AG04449 (cell line): Measurements from ENCODE around the gene MEGF8.

ENCODE experiments used
- CTCF ChIA-PET: fragments of 350-600 bp; formaldehyde crosslinking; extraction: SDS; loops from one replicate; lab custom pipeline; 2021; ENCODE audit warnings: antibody characterized with exemption; lab: Yijun Ruan, JAX
- POLR2A ChIA-PET: fragments of 400-600, 350-600 bp; formaldehyde crosslinking; extraction: SDS; loops from one replicate; lab custom pipeline; 2020; ENCODE audit warnings: antibody characterized with exemption, inconsistent platforms; lab: Yijun Ruan, JAX
- DNase-seq: peaks from one replicate; pipeline ENCODE4 v3.0.0-alpha.2; 2010; ENCODE audit warnings: low read depth, low spot score
- H3K4me3 ChIP-seq: 2 replicates; pipeline ENCODE4 v1.5.1; 2011; ENCODE audit warnings: low read depth, mild to moderate bottlenecking, control low read depth, low read length
- CTCF ChIP-seq: IDR thresholded peaks from one replicate; pipeline ENCODE4 v1.5.1; 2011; ENCODE audit warnings: mild to moderate bottlenecking, moderate library complexity, low read length, control low read depth, inconsistent platforms; ENCODE audit not compliant: insufficient read depth; ENCODE audit errors: missing control alignments

Gene MEGF8

GRCh38 chr19:42344336-42344893 is 19.0 kb downstream of the MEGF8 start:
- POLR2A ChIA-PET = no interaction called here
- CTCF ChIA-PET = interaction anchor here (1.1 kb wide), 1 partner anchor 185 kb away, joined by 3 read pairs; no protein-coding TSS in a partner anchor
- no peak for TF ChIP-seq CTCF
- no peak overlapping the region for H3K4me3 ChIP-seq
- no peak for DNase-seq

GRCh38 chr19:42345191-42345812 is 19.9 kb downstream of the MEGF8 start:
- no peak for DNase-seq
- no peak for TF ChIP-seq CTCF
- ChIA-PET CTCF (interaction anchor here (1.1 kb wide), 1 partner anchor 184 kb away, joined by 3 read pairs; no protein-coding TSS in a partner anchor), POLR2A (no interaction called here)
- no peak overlapping the region for H3K4me3 ChIP-seq

GRCh38 chr19:42348211-42348610 is 22.8 kb downstream of the MEGF8 start:
- no peak for TF ChIP-seq CTCF
- H3K4me3 ChIP-seq = no peak overlapping the region
- POLR2A ChIA-PET = no interaction called here
- CTCF ChIA-PET = interaction anchor here (1.9 kb wide), 1 partner anchor 53 kb away, joined by 6 read pairs; no protein-coding TSS in a partner anchor
- no peak for DNase-seq

GRCh38 chr19:42349378-42350107 is 24.1 kb downstream of the MEGF8 start:
- ChIA-PET CTCF (no interaction called here), POLR2A (interaction anchor here (0.6 to 1.2 kb wide), 2 partner anchors 31 to 120 kb away, joined by 3 to 5 read pairs; no protein-coding TSS in a partner anchor)
- DNase-seq = no peak
- no peak for TF ChIP-seq CTCF
- H3K4me3 ChIP-seq = no peak overlapping the region

- POLR2A ChIA-PET = no interaction called here
- no peak for TF ChIP-seq CTCF
- DNase-seq = no peak
- H3K4me3 ChIP-seq = no peak overlapping the region
- CTCF ChIA-PET = no interaction called here
Observed at GRCh38 chr19:42350417-42350816, 25.0 kb downstream of the MEGF8 start.
